Measurements from ENCODE around the gene ZNF185. TPM values are rescaled to one million over a fixed set of nuclear protein-coding genes. Genes with fewer than 3 reads are reported as not detected.

The ZNF185 gene
- total and polyA plus RNA-seq, 5 donors from 2014 or later, result 1.1 to 4.4 (median 2.3) TPM

DNA sequence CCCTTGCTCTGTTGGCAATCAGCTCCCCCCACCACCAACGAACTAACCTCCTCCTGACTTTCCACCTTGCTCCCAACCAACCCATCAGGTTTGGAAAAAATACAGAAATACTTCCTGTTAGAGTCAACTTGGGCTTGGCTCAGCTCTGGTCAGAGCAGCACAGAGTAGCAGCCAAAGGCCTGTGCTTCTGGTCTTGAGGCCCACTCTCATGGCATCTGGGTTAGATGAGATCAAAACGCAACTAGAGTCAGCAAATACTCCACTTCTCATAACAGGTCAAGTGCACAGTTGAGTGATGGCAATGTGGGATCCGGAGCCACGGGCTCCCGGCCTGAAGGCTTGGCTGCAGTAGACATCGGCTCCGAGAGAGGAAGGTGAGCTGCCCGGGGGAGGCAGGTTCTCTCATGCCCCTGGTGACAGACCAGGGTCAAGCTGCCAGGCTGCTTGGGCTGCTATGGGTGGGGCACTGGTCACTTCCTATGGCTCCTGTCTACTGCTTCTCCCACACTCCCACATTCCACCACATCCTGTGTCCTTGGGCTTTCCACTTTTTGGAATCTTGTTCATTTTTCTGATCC, 34.8 kb downstream of the ZNF185 start:
- DNase-seq, result no peak
- Mint-ChIP-seq H3K9me3 (peaks cover 0 to 3% (median 0%) of the 10 kb centered on the region in 7 donors), H3K4me3 (no peak overlapping the region), H3K4me1 (no peaks in the 10 kb centered on the region), H3K27me3 (peaks cover 5% of the 10 kb centered on the region), H3K36me3 (no peaks in the 10 kb centered on the region), H3K27ac (no peak overlapping the region)
- Histone ChIP-seq H3K4me1 (ENCODE audit: control insufficient read depth, insufficient read depth, low read length, poor library complexity, severe bottlenecking) (no peaks in the 10 kb centered on the region), H3K27me3 (ENCODE audit: control insufficient read depth, insufficient read depth, low read length) (no peaks in the 10 kb centered on the region), H3K4me3 (ENCODE audit: low read depth, low read length) (no peak overlapping the region), H3K9me3 (ENCODE audit: control insufficient read depth in 2 of 2, low read length in 2 of 2) (no peaks in the 10 kb centered on the region), H3K27ac (ENCODE audit: insufficient read depth, low read length, poor library complexity, severe bottlenecking) (no peak overlapping the region), H3K36me3 (ENCODE audit: control insufficient read depth, insufficient read depth, low read length) (no peaks in the 10 kb centered on the region)
- no peak for ATAC-seq (ENCODE audit: low read depth in 2 of 2)

DNA sequence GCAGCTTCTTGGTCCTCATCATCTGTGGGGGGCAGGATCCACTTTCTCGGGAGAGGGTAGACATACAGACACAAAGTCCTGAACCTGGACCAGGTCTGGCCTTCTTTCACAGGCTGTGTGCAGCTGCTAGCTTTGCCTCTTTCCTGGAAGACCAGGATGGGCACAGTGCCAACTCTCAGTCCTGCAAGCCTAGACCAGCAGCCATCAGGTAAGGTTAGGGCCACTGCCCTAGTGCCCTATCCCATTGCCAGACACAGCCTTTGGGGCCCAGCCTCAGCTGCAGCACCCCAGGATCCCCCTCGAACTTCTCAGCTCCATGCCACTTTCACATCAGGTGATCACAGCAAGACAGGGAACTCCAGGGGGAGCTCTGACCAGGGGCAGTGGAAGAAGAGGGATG, 38.4 kb downstream of the ZNF185 start:
- H3K4me1 Mint-ChIP-seq, result peaks cover 0 to 4% (median 2%) of the 10 kb centered on the region in 4 donors
- DNase-seq, result no peak

DNA sequence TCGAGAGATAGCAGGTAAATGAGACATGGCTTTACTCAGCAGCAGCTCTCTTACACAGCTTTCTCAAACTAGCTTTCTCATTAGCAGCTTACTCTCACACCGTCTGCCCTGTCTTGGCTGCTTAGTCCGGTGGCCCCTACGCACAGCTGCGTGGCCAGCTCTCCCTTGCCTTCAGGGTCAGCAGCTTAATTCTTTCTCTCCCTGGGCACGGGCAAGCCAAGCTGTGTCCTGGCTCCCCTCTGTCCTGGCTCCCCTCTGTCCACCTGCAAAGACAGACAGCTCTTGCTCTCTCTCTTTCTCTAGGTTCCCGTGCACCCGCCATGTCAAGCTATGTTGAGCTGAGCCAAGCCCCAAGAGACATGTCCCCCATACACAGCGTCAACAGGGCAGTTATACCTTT, 39.4 kb downstream of the ZNF185 start:
- Mint-ChIP-seq H3K36me3 (no peaks in the 10 kb centered on the region), H3K27ac (no peak overlapping the region), H3K4me1 (peaks cover 0 to 7% (median 4%) of the 10 kb centered on the region in 4 donors), H3K4me3 (no peak overlapping the region), H3K9me3 (no peaks in the 10 kb centered on the region), H3K27me3 (peaks cover 5% of the 10 kb centered on the region)
- Histone ChIP-seq H3K9me3 (ENCODE audit: control insufficient read depth in 2 of 2, low read length in 2 of 2) (no peaks in the 10 kb centered on the region), H3K27me3 (ENCODE audit: control insufficient read depth, insufficient read depth, low read length) (no peaks in the 10 kb centered on the region), H3K4me3 (ENCODE audit: low read depth, low read length) (no peak overlapping the region), H3K36me3 (ENCODE audit: control insufficient read depth, insufficient read depth, low read length) (no peaks in the 10 kb centered on the region), H3K27ac (ENCODE audit: insufficient read depth, low read length, poor library complexity, severe bottlenecking) (no peak overlapping the region), H3K4me1 (ENCODE audit: control insufficient read depth, insufficient read depth, low read length, poor library complexity, severe bottlenecking) (peaks cover 10% of the 10 kb centered on the region)
- ATAC-seq (ENCODE audit: low read depth in 2 of 2) (no peak), DNase-seq (no peak)

More for the DNA sequence above, 38.4 kb downstream of the ZNF185 start:
- H3K9me3 ChIP-seq (ENCODE audit: control insufficient read depth in 2 of 2, low read length in 2 of 2), result no peaks in the 10 kb centered on the region
- H3K36me3 ChIP-seq (ENCODE audit: control insufficient read depth, insufficient read depth, low read length), result no peaks in the 10 kb centered on the region
- no peak overlapping the region for H3K4me3 Mint-ChIP-seq
- ATAC-seq (ENCODE audit: low read depth in 2 of 2), result no peak
- H3K27ac Mint-ChIP-seq, result no peak overlapping the region
- H3K4me1 ChIP-seq (ENCODE audit: control insufficient read depth, insufficient read depth, low read length, poor library complexity, severe bottlenecking), result peaks cover 4% of the 10 kb centered on the region
- H3K27me3 ChIP-seq (ENCODE audit: control insufficient read depth, insufficient read depth, low read length), result no peaks in the 10 kb centered on the region
- H3K36me3 Mint-ChIP-seq, result no peaks in the 10 kb centered on the region
- no peaks in the 10 kb centered on the region for H3K9me3 Mint-ChIP-seq
- peaks cover 7% of the 10 kb centered on the region for H3K27me3 Mint-ChIP-seq
- no peak overlapping the region for H3K27ac ChIP-seq (ENCODE audit: insufficient read depth, low read length, poor library complexity, severe bottlenecking)
- H3K4me3 ChIP-seq (ENCODE audit: low read depth, low read length), result no peak overlapping the region

DNA sequence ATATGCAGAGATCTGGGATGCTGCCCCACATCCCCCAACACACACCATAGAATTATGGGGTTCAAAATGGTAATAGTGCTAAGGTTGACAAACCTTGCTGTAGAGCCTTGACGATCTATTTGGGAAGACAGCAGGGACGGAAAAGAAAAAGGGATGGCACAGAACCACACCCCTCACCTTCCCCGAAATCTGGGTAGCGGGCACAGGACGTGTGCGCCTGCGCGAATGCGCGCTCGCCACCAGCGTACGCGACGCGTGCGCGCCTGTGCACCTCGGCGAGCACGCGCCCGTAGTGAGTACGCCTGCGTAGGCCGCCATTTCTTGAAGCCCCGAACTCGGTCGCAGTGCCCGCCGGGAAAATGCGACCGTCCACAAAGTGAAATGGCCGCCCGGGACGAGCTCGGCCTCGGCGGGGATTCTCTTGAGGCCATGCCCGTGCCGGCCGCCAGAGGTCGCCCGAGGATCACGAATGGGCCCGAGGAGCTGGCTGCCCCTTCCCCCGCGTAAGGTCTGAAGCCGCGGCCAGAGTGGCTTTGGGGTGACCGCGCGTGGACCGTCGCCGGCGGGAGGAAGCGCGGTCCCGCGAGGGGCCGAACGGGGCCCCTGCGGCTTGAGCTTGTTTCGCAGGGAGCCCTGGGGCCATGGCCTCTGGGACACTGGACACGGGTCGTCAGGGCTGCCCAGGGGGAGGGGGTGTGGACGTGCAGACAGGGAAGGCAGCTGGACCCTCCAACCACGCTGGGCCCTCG, 43.6 kb downstream of the ZNF185 start:
- Mint-ChIP-seq H3K4me3 (peak overlapping the region; percentile 85 to 90 (median 86)), H3K36me3 (no peaks in the 10 kb centered on the region), H3K4me1 (peaks cover 0 to 9% (median 4%) of the 10 kb centered on the region in 4 donors), H3K27me3 (peaks cover 5% of the 10 kb centered on the region), H3K27ac (peak overlapping the region; percentile 56 to 93 (median 80)), H3K9me3 (no peaks in the 10 kb centered on the region)
- H3K4me3 ChIP-seq (ENCODE audit: low read depth, low read length), result peak overlapping the region; percentile 79
- H3K27ac ChIP-seq (ENCODE audit: insufficient read depth, low read length, poor library complexity, severe bottlenecking), result peak overlapping the region; percentile 69
- H3K9me3 ChIP-seq (ENCODE audit: control insufficient read depth in 2 of 2, low read length in 2 of 2), result no peaks in the 10 kb centered on the region
- no peaks in the 10 kb centered on the region for H3K36me3 ChIP-seq (ENCODE audit: control insufficient read depth, insufficient read depth, low read length)
- no peaks in the 10 kb centered on the region for H3K27me3 ChIP-seq (ENCODE audit: control insufficient read depth, insufficient read depth, low read length)
- DNase-seq, result peak; percentile 80 to 94 (median 90)
- peaks cover 10% of the 10 kb centered on the region for H3K4me1 ChIP-seq (ENCODE audit: control insufficient read depth, insufficient read depth, low read length, poor library complexity, severe bottlenecking)
- ATAC-seq (ENCODE audit: low read depth in 2 of 2), result peak; percentile 97 to 98

DNA sequence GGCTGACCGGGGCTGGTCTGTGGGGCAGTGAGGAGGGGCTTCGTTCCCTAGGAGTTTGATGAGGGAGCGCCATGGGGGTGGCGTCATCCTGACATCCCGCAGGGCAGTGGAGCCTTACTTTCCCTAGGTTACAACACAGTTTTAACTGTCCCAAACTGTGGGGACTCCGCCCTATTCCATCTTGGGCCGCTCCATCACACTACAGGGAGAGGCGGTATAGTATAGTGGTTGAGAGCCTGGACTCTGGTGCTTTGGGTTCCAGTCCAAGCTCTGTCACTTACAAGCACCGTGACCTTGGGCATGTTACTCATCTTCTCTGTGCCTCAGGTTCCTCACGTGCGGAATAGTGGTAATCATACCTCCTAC, 44.2 kb downstream of the ZNF185 start:
- no peaks in the 10 kb centered on the region for H3K9me3 Mint-ChIP-seq
- H3K4me1 Mint-ChIP-seq, result peaks cover 0 to 9% (median 4%) of the 10 kb centered on the region in 4 donors
- H3K27me3 Mint-ChIP-seq, result peaks cover 5% of the 10 kb centered on the region
- peak overlapping the region; percentile 28 to 90 (median 68) for H3K4me3 Mint-ChIP-seq
- Histone ChIP-seq H3K27ac (ENCODE audit: insufficient read depth, low read length, poor library complexity, severe bottlenecking) (peak overlapping the region; percentile 69), H3K4me3 (ENCODE audit: low read depth, low read length) (no peak overlapping the region), H3K4me1 (ENCODE audit: control insufficient read depth, insufficient read depth, low read length, poor library complexity, severe bottlenecking) (peaks cover 10% of the 10 kb centered on the region), H3K27me3 (ENCODE audit: control insufficient read depth, insufficient read depth, low read length) (no peaks in the 10 kb centered on the region), H3K9me3 (ENCODE audit: control insufficient read depth in 2 of 2, low read length in 2 of 2) (no peaks in the 10 kb centered on the region), H3K36me3 (ENCODE audit: control insufficient read depth, insufficient read depth, low read length) (no peaks in the 10 kb centered on the region)
- ATAC-seq (ENCODE audit: low read depth in 2 of 2) (no peak), DNase-seq (no peak)
- no peak overlapping the region for H3K27ac Mint-ChIP-seq
- H3K36me3 Mint-ChIP-seq, result no peaks in the 10 kb centered on the region

DNA sequence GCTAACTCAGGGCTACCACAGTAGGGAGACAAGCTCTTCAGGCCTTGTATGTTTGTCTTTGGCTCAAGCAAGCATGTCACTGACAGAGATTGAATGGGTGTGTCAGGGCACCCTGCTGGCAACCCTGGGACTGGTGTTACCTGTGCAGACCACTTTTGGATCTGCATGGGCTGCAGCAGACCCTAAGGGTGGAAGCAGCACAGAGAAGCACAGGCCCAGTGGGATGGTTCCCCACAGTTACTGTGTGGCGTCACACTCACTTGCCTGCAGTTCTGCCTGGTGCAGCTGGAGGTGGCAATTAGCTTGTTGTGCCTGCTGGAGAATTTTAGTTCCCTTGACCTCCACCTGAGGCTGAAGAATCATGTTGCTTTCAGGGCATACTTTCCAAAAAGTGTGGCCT, 46.0 kb downstream of the ZNF185 start:
- Histone ChIP-seq H3K27ac (ENCODE audit: insufficient read depth, low read length, poor library complexity, severe bottlenecking) (no peak overlapping the region), H3K4me1 (ENCODE audit: control insufficient read depth, insufficient read depth, low read length, poor library complexity, severe bottlenecking) (peaks cover 10% of the 10 kb centered on the region), H3K27me3 (ENCODE audit: control insufficient read depth, insufficient read depth, low read length) (no peaks in the 10 kb centered on the region), H3K9me3 (ENCODE audit: control insufficient read depth in 2 of 2, low read length in 2 of 2) (no peaks in the 10 kb centered on the region), H3K4me3 (ENCODE audit: low read depth, low read length) (no peak overlapping the region), H3K36me3 (ENCODE audit: control insufficient read depth, insufficient read depth, low read length) (peaks cover 3% of the 10 kb centered on the region)
- Mint-ChIP-seq H3K27me3 (peaks cover 5% of the 10 kb centered on the region), H3K27ac (no peak overlapping the region), H3K36me3 (peaks cover 13% of the 10 kb centered on the region), H3K4me1 (peaks cover 0 to 7% (median 3%) of the 10 kb centered on the region in 4 donors), H3K4me3 (peak overlapping the region in 1 of 4 donors; percentile 27), H3K9me3 (no peaks in the 10 kb centered on the region)
- DNase-seq (no peak), ATAC-seq (ENCODE audit: low read depth in 2 of 2) (no peak)

DNA sequence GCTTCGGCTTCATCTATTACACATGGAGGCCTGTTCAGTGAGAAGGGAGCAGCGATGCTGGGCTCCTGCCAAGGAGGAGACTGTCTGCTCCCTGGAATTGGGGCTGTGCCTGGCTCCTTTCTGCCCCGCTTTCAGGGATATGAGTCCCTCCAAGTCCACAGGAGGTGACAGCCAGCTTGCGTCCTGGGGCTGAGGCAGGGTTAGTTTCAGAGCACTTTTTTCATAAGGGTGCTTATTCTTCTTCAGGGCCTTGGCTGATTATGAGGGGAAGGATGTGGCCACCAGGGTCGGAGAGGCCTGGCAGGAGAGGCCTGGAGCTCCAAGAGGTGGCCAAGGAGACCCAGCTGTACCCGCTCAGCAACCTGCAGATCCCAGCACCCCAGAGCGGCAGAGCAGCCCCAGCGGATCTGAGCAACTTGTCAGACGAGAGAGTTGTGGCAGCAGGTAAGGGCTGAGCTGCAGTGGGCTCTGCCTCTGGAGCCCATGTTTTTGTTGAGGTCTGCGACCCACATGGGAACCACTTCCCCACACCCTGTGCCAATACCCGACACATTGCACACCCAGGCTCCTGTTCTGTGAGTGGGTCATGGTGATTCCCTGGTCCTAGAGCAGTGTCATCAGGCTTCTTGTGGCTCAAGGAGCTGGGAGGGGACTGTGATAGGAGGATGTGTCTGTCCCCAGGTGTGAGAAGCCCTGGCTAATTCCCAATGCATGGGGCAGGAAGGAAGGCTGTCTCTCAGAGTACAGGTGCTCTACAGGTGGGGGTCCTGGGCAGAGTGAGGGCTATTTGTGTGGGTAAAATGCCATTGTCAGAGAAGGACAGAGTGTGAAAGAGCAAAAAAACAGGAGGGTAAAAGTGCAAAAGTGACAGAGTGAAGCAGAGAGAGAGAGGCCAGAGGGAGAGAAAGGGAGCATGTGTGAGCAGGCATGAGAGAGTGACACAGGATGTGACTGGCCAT, 47.4 kb downstream of the ZNF185 start:
- Mint-ChIP-seq H3K36me3 (peaks cover 13% of the 10 kb centered on the region), H3K27ac (peak overlapping the region in 1 of 3 donors; percentile 65), H3K4me3 (peak overlapping the region in 2 of 4 donors; percentile 8 to 32), H3K9me3 (no peaks in the 10 kb centered on the region), H3K27me3 (peaks cover 5% of the 10 kb centered on the region), H3K4me1 (peaks cover 0 to 7% (median 3%) of the 10 kb centered on the region in 4 donors)
- no peaks in the 10 kb centered on the region for H3K27me3 ChIP-seq (ENCODE audit: control insufficient read depth, insufficient read depth, low read length)
- peaks cover 10% of the 10 kb centered on the region for H3K4me1 ChIP-seq (ENCODE audit: control insufficient read depth, insufficient read depth, low read length, poor library complexity, severe bottlenecking)
- H3K4me3 ChIP-seq (ENCODE audit: low read depth, low read length), result no peak overlapping the region
- H3K36me3 ChIP-seq (ENCODE audit: control insufficient read depth, insufficient read depth, low read length), result peaks cover 3% of the 10 kb centered on the region
- H3K27ac ChIP-seq (ENCODE audit: insufficient read depth, low read length, poor library complexity, severe bottlenecking), result no peak overlapping the region
- ATAC-seq (ENCODE audit: low read depth in 2 of 2) (no peak), DNase-seq (no peak)
- no peaks in the 10 kb centered on the region for H3K9me3 ChIP-seq (ENCODE audit: control insufficient read depth in 2 of 2, low read length in 2 of 2)

All from CD4-positive, CD25-positive, alpha-beta regulatory T cell (primary cell).